Thymus (tissue), 11 donors: ENCODE measurements around the gene UNC45B. TPM values are rescaled to one million over a fixed set of nuclear protein-coding genes. Genes with fewer than 3 reads are reported as not detected.
"Not testable (repeated sequence)": the region's sequence is repeated elsewhere in the genome, so short reads cannot be mapped to it uniquely, and the experiment has no call there.

Experiments
- DNase-seq, 9 donors: peaks; one replicate each; pipeline ENCODE4 v3.0.0-alpha.2; 2013; ENCODE audit warnings: low spot score in 9 of 9, low read depth in 6 of 9, missing footprints in 1 of 9
- H3K27ac ChIP-seq, 2 donors: one replicate each; pipeline ENCODE4 v1.5.1; 2013; ENCODE audit warnings: control low read depth in 1 of 2, low read depth in 1 of 2, low read length in 1 of 2, mild to moderate bottlenecking in 1 of 2, moderate library complexity in 1 of 2
- H3K27me3 ChIP-seq, 2 donors: one replicate each; pipeline ENCODE4 v1.5.1; 2013; ENCODE audit warnings: low read length in 1 of 2; ENCODE audit not compliant: control insufficient read depth in 2 of 2, insufficient read depth in 1 of 2
- H3K36me3 ChIP-seq, 2 donors: one replicate each; pipeline ENCODE4 v1.5.1; 2013; ENCODE audit warnings: low read length in 1 of 2, mild to moderate bottlenecking in 1 of 2, moderate library complexity in 1 of 2; ENCODE audit not compliant: control insufficient read depth in 2 of 2, insufficient read depth in 2 of 2
- H3K4me1 ChIP-seq, 2 donors: one replicate each; pipeline ENCODE4 v1.5.1; 2013; ENCODE audit warnings: low read length in 2 of 2; ENCODE audit not compliant: control insufficient read depth in 2 of 2, insufficient read depth in 2 of 2
- H3K4me3 ChIP-seq, 2 donors: one replicate each; pipeline ENCODE4 v1.5.1; 2013; ENCODE audit warnings: low read length in 2 of 2, control low read depth in 1 of 2, mild to moderate bottlenecking in 1 of 2
- H3K9me3 ChIP-seq, 2 donors: one replicate each; pipeline ENCODE4 v1.5.1; 2013; ENCODE audit warnings: low read length in 1 of 2, mild to moderate bottlenecking in 1 of 2; ENCODE audit not compliant: control insufficient read depth in 2 of 2, insufficient read depth in 1 of 2
- WGBS: extraction: QIAGEN DNeasy Blood & Tissue Kit; methylation state at CpG from one replicate; pipeline ENCODE4 v1.1.7; 2013; 5-methylcytosine and 5-hydroxymethylcytosine counted together
- polyA plus RNA-seq: library from polyadenylated mRNA; stranded (reverse); fragments of 200-250 nt; gene quantifications from one replicate; pipeline ENCODE4 v1.2.3, GENCODE V29; 2013
- total RNA-seq: library from RNA; stranded (reverse); fragments of 120-200 nt; gene quantifications from one replicate; pipeline ENCODE4 v1.2.4, GENCODE V29; 2013
- donor health status: healthy.

UNC45B gene
- total and polyA plus RNA-seq, 2 donors, result 0.27 to 0.76 TPM

DNA sequence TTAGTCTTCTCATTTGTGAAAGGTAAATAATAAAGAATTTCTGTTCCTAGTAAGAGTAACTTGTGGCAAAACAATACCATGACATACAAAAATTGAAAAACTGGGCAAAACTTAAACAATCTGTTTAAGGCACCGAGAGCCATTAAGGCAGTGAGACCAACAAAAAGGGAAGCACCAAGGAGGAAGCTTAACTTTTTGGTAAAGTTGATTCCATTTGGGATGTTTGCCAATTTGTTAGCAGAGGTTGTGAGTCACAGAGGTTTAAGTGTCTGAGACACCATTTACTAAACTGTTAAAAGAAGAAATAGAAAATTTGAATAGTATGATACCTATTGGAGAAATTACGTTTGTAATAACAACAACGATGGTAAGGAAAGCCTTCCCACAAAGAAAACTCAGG, 41.7 kb downstream of the UNC45B start:
- 66% methylated on average over 3 of the region's 3 CpGs for WGBS
- no peaks in the 10 kb centered on the region for H3K9me3 ChIP-seq
- H3K4me1 ChIP-seq, result peaks cover 9 to 28% of the 10 kb centered on the region in 2 donors
- H3K27ac ChIP-seq, result no peak overlapping the region
- H3K4me3 ChIP-seq, result no peak overlapping the region
- H3K27me3 ChIP-seq, result no peaks in the 10 kb centered on the region
- no peaks in the 10 kb centered on the region for H3K36me3 ChIP-seq
- no peak for DNase-seq

DNA sequence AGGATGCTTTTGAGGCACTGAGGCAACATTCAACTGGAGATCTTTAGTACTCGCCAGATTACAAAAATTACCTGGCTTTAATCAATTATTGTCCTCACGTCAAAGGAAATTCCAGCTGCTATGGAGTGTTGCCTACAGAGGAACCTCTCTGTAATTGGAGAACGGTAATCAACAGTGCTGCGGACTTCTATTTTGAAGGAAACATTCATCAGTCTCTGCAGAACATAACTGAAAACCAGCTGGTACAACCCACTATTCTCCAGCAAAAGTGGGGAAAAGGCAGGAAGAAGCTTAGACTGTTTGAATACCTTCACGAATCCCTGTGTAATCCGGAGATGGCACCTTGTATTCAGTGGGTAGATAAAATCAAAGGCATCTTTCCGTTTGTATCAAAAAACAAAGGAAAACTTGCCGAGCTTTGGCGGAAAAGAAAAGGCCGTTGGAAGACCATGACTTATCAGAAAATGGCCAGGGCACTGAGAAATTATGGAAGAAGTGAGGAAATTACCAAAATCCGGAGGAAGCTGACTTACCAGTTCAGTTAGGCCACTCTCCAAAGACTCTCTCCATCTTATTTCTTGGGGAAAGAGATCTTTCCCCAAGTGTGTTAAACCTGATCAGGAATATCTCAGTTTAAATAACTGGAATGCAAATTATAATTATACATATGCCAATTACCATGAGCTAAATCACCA, 43.5 kb downstream of the UNC45B start:
- H3K9me3 ChIP-seq, result no peaks in the 10 kb centered on the region
- no peaks in the 10 kb centered on the region for H3K36me3 ChIP-seq
- no peaks in the 10 kb centered on the region for H3K27me3 ChIP-seq
- peaks cover 9 to 22% of the 10 kb centered on the region in 2 donors for H3K4me1 ChIP-seq
- no peak overlapping the region for H3K27ac ChIP-seq
- DNase-seq, result no peak
- WGBS, result 93% methylated on average over 11 of the region's 11 CpGs
- H3K4me3 ChIP-seq, result no peak overlapping the region

DNA sequence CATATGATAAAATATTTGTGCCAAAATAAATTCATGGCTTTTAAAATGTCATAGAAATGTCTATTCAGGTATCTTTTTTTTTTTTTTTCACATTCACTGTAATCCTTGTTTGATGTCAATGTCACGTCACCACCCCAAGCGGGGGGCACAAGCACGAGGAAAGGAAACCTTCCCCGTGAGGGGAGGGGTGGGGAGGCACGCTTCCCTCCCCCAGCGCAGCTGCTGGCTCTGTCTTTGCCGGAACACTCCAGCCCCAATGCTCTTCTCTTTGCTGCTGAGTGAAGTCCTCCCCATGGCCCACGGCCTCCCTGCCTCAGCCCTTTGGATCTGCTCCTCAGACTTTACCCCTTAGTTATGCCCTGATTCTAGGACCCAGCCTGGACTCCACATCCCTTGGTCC, 45.1 kb downstream of the UNC45B start:
- H3K4me1 ChIP-seq, result peaks cover 9 to 16% of the 10 kb centered on the region in 2 donors
- H3K36me3 ChIP-seq, result no peaks in the 10 kb centered on the region
- no peaks in the 10 kb centered on the region for H3K27me3 ChIP-seq
- peak in 3 of 9 donors; percentile 54 to 70 (median 65) for DNase-seq
- H3K4me3 ChIP-seq, result no peak overlapping the region
- no peaks in the 10 kb centered on the region for H3K9me3 ChIP-seq
- H3K27ac ChIP-seq, result peak overlapping the region in 1 of 2 donors; percentile 66
- 65% methylated on average over 8 of the region's 8 CpGs for WGBS

DNA sequence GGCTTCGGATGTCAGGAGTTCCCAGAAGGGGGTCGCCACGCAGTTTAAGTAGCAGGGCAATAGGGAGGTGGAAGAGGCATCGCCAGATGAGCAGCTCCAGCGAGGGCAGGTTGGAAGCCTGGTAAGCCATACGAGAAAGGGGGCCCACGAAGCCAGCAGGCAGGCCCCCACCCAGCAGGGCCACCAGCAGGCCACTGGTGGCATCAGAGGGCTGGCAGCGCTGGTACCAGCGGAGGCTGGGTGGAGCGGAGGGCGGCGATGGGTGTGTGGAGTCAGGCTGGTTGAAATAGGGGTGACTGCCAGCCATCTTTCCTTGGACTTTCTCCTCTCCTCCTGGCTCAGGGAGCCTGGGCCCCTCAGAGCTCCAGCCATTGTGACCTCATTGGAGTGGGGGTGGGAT, 46.4 kb downstream of the UNC45B start, which contains the start of gene SLC35G3:
Gene SLC35G3 (minus strand): TSS at position 393 of the 400 bp plus-strand sequence. CDS start 86 bp downstream, at position 307.
- H3K4me3 ChIP-seq, H3K4me1 ChIP-seq, H3K36me3 ChIP-seq, H3K9me3 ChIP-seq, H3K27me3 ChIP-seq, H3K27ac ChIP-seq, DNase-seq: not testable (repeated sequence)
- 98% methylated on average over 12 of the region's 12 CpGs for WGBS

DNA sequence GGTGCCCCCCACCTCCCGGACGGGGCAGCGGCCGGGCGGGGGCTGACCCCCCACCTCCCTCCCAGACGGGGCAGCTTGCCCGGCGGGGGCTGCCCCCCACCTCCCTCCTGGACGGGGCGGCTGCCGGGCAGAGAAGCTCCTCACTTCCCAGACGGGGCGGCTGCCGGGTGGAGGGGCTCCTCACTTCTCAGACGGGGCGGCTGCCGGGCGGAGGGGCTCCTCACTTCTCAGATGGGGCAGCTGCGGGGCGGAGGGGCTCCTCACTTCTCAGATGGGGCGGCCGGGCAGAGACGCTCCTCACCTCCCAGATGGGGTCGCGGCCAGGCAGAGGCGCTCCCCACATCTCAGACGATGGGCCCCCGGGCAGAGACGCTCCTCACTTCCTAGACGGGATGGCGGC, 47.4 kb downstream of the UNC45B start:
- H3K27ac ChIP-seq, H3K36me3 ChIP-seq, H3K9me3 ChIP-seq, H3K27me3 ChIP-seq, DNase-seq, H3K4me3 ChIP-seq, H3K4me1 ChIP-seq: not testable (repeated sequence)
- 95% methylated on average over 31 of the region's 31 CpGs for WGBS

DNA sequence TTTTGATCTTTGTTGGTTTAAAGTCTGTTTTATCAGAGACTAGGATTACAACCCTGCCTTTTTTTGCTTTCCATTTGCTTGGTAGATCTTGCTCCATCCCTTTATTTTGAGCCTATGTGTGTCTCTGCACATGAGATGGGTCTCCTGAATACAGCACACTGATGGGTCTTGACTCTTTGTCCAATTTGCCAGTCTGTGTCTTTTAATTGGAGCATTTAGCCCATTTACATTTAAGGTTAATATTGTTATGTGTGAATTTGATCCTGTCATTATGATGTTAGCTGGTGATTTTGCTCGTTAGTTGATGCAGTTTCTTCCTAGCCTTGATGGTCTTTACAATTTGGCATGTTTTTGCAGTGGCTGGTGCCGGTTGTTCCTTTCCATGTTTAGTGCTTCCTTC, 55.0 kb downstream of the UNC45B start:
- H3K27ac ChIP-seq, H3K9me3 ChIP-seq, DNase-seq, H3K36me3 ChIP-seq, H3K27me3 ChIP-seq, H3K4me3 ChIP-seq, H3K4me1 ChIP-seq: not testable (repeated sequence)
- 78% methylated on average over 2 of the region's 2 CpGs for WGBS

DNA sequence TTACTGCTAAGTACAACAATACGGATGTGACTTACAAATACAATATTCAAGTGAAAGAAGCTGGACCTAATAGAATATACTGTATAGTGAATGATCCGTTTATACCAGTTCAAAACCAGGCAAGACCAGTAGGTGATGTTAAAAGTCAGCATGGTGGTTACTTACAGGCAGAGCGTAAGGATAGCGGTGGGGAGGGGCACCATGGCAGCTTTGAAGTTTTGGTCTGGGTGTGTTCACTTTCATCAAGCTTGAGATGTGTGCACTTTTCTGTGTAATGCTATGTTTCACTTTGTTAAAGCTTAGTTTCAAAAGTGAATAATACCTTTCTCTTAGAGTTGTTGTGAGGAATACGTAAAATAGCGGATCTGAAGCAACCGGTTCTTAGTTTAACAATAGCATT, 63.1 kb downstream of the UNC45B start:
- no peaks in the 10 kb centered on the region for H3K36me3 ChIP-seq
- no peak overlapping the region for H3K4me3 ChIP-seq
- peak in 1 of 9 donors; percentile 37 for DNase-seq
- H3K27ac ChIP-seq, result no peak overlapping the region
- peaks cover 0 to 10% of the 10 kb centered on the region in 2 donors for H3K9me3 ChIP-seq
- no peaks in the 10 kb centered on the region for H3K27me3 ChIP-seq
- peaks cover 32% of the 10 kb centered on the region in 2 donors for H3K4me1 ChIP-seq
- WGBS, result 94% methylated on average over 7 of the region's 7 CpGs

DNA sequence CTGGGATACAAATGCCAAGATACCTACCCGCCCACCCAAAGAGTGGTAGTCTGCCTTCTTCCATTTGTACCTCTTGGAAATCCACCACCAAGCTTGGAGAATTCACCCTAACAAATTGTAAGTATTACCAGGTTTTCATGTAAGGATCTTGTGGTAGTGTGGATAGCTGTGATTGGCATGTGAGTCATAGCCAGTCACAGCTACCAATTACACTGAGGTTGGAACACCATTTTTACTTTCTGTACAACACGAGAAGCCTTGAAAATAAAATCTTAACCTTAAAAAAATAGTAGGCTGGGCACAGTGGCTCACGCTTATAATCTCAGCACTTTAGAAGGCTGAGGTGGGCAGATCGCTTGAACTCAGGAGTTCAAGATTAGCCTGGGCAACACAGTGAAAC, 65.1 kb downstream of the UNC45B start:
- 91% methylated on average over 4 of the region's 4 CpGs for WGBS
- H3K27ac ChIP-seq, result peak overlapping the region; percentile 89 to 99

DNA sequence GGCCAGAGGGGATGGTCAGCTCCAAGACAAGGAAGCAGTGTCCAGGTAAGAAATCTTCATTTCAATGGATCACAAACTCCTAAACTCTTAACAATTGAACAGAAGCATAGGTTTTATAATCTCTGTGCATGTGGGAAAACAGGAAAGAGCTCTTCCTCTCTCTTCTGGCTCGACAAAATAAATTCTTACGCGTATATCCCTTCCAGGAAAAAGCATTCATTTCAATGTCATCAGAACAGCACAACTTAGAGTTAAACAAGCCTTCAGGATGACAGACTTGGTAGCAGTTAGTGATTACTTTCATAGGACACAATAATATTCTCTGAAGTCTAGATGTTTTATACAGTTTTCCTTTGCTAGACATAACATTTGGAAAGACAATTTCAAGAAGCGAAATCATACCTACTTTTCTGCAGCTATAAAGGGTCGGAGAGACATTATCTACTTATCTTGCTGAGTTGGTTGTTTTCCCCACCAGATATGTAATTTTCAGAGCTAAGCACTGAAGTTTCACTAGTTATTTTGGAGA, 65.9 kb downstream of the UNC45B start:
- H3K27ac ChIP-seq, result peak overlapping the region; percentile 89 to 99
- peaks cover 48 to 55% of the 10 kb centered on the region in 2 donors for H3K4me1 ChIP-seq
- H3K36me3 ChIP-seq, result no peaks in the 10 kb centered on the region

More for the DNA sequence above, 65.1 kb downstream of the UNC45B start:
- H3K4me1 ChIP-seq, result peaks cover 43 to 47% of the 10 kb centered on the region in 2 donors
- DNase-seq, result no peak
- H3K27me3 ChIP-seq, result no peaks in the 10 kb centered on the region
- no peaks in the 10 kb centered on the region for H3K36me3 ChIP-seq
- H3K9me3 ChIP-seq, result peaks cover 0 to 10% of the 10 kb centered on the region in 2 donors
- H3K4me3 ChIP-seq, result no peak overlapping the region

More for the DNA sequence above, 65.9 kb downstream of the UNC45B start:
- Histone ChIP-seq H3K9me3 (peaks cover 0 to 10% of the 10 kb centered on the region in 2 donors), H3K4me3 (peak overlapping the region; percentile 35 to 38), H3K27me3 (no peaks in the 10 kb centered on the region)
- DNase-seq, result peak in 2 of 9 donors; percentile 30 to 63
- 15% methylated on average over 5 of the region's 5 CpGs for WGBS
